Karpas-422 (cell line): ENCODE data around the gene AJUBA. TPM values are rescaled to one million over a fixed set of nuclear protein-coding genes. Genes with fewer than 3 reads are reported as not detected.
"Not testable (repeated sequence)": the region's sequence is repeated elsewhere in the genome, so short reads cannot be mapped to it uniquely, and the experiment has no call there.

Source experiments
- DNase-seq: peaks from one replicate; pipeline ENCODE4 v3.0.0-alpha.2; 2015
- H2AFZ ChIP-seq: fragments of 200-600 bp; sonication (generic); 2 replicates; pipeline ENCODE4 v1.6.1; 2014; ENCODE audit warnings: antibody characterized with exemption, low read length, mixed read lengths
- H3K27ac ChIP-seq: fragments of 200-600 bp; sonication (generic); 2 replicates; pipeline ENCODE4 v1.5.1; 2014; ENCODE audit warnings: mild to moderate bottlenecking, low read length, moderate library complexity
- H3K27me3 ChIP-seq: fragments of 200-600 bp; sonication (generic); 2 replicates; pipeline ENCODE4 v1.6.1; 2014; ENCODE audit warnings: low read length, mixed read lengths
- H3K36me3 ChIP-seq: fragments of 200-600 bp; sonication (generic); 2 replicates; pipeline ENCODE4 v1.6.1; 2014; ENCODE audit warnings: low read length, mixed read lengths; ENCODE audit not compliant: insufficient read depth
- H3K4me1 ChIP-seq: fragments of 200-600 bp; sonication (generic); 2 replicates; pipeline ENCODE4 v1.6.1; 2014; ENCODE audit warnings: mild to moderate bottlenecking, low read length, mixed read lengths
- H3K4me2 ChIP-seq: fragments of 200-600 bp; sonication (generic); 2 replicates; pipeline ENCODE4 v1.6.1; 2014; ENCODE audit warnings: low read length, low read depth, mild to moderate bottlenecking; ENCODE audit not compliant: poor library complexity, severe bottlenecking
- H3K4me3 ChIP-seq: fragments of 200-600 bp; sonication (generic); 2 replicates; pipeline ENCODE4 v1.5.1; 2014; ENCODE audit warnings: mild to moderate bottlenecking, antibody characterized with exemption, low read length, mixed read lengths
- H3K79me2 ChIP-seq: fragments of 200-600 bp; sonication (generic); 2 replicates; pipeline ENCODE4 v1.6.1; 2014; ENCODE audit warnings: mild to moderate bottlenecking, low read length, mixed read lengths
- H3K9ac ChIP-seq: fragments of 200-600 bp; sonication (generic); 2 replicates; pipeline ENCODE4 v1.6.0; 2014; ENCODE audit warnings: low read length
- H3K9me2 ChIP-seq: fragments of 200-600 bp; sonication (generic), shearing (Covaris generic); replicated peaks from 2 replicates; pipeline ENCODE4 v1.6.0; 2014; ENCODE audit warnings: mild to moderate bottlenecking, low read length, moderate library complexity; ENCODE audit not compliant: insufficient read depth
- H3K9me3 ChIP-seq: fragments of 300-700, 200-600 bp; sonication (generic); 2 replicates; pipeline ENCODE4 v1.6.1; 2014; ENCODE audit warnings: low read length, mixed read lengths
- H4K20me1 ChIP-seq: fragments of 200-600 bp; sonication (generic); 2 replicates; pipeline ENCODE4 v1.6.1; 2014; ENCODE audit warnings: mild to moderate bottlenecking, antibody characterized with exemption, low read length, low read depth; ENCODE audit not compliant: insufficient read depth
- total RNA-seq: library from RNA; depleted of rRNA; stranded (reverse); fragments of >200 nt; shearing (Covaris generic); gene quantifications from 2 replicates; pipeline ENCODE4 v1.2.3, GENCODE V29; 2014; ENCODE audit warnings: low replicate concordance

The AJUBA gene
- total RNA-seq, 1 experiment from 2014 or later, result not detected

GRCh38 chr14:23009939-23010726 lies 27.8 kb upstream of the AJUBA start, which contains the start of gene C14orf93:
C14orf93 (minus strand) TSS chr14:23010143; CDS start chr14:22999023, 11,120 bp downstream.
- H3K9me3 ChIP-seq, result no peaks in the 10 kb centered on the region
- 0 out of 2 replicates have a peak, but pooled peaks cover 6% of the 10 kb centered on the region for H3K79me2 ChIP-seq
- H3K36me3 ChIP-seq, result no peaks in the 10 kb centered on the region
- peak within 1 kb of the TSS; percentile 100 for H2AFZ ChIP-seq
- no peaks in the 10 kb centered on the region for H4K20me1 ChIP-seq
- peak within 1 kb of the TSS; percentile 69 for H3K4me3 ChIP-seq
- no peaks in the 10 kb centered on the region for H3K27me3 ChIP-seq
- peaks cover 44% of the 10 kb centered on the region for H3K4me1 ChIP-seq
- peak within 1 kb of the TSS; percentile 63 for H3K27ac ChIP-seq
- H3K9me2 ChIP-seq, result no peaks in the 10 kb centered on the region
- peak within 1 kb of the TSS; percentile 89 for H3K4me2 ChIP-seq
- H3K9ac ChIP-seq, result peak within 1 kb of the TSS; percentile 67
- peak; percentile 95 for DNase-seq

DNA sequence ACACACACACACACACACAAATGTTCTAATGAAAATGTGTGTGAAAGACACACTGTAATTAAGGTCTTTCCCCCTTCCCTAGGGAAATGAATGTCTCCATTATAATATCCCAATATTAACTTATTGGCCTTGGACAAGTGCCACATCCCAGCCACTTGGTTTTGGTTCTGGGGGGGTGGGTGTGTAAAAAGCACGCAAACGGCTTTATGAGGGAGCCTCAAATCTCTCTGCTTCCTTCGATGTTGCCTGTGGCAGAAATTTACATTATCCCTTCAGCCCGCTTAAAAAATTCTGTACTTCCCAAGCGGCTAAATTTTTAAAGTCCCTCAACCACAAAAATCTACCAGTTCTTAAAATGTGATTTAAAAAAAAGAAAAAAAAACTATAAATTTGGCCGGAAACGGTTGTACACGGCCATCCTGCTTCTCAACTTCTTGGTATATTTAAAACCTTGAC lies 27.2 kb upstream of the AJUBA start:
- Histone ChIP-seq H3K9me2 (no peaks in the 10 kb centered on the region), H3K27me3 (no peaks in the 10 kb centered on the region), H3K9me3 (no peaks in the 10 kb centered on the region), H3K79me2 (0 out of 2 replicates have a peak, but pooled peaks cover 6% of the 10 kb centered on the region), H3K9ac (peak overlapping the region; percentile 67), H2AFZ (0 out of 2 replicates have a peak overlapping the region, but pooled peaks have one; percentile 15), H3K27ac (peak overlapping the region; percentile 63), H4K20me1 (no peaks in the 10 kb centered on the region), H3K4me1 (peaks cover 44% of the 10 kb centered on the region), H3K4me2 (peak overlapping the region; percentile 89), H3K4me3 (peak overlapping the region; percentile 69), H3K36me3 (no peaks in the 10 kb centered on the region)
- DNase-seq, result peak; percentile 61

GRCh38 chr14:23008831-23009230 lies 26.5 kb upstream of the AJUBA start:
- peak overlapping the region; percentile 1; the same call in 1 of the 2 replicates for H2AFZ ChIP-seq
- H3K4me3 ChIP-seq, result peak overlapping the region; percentile 69
- H3K9me3 ChIP-seq, result no peaks in the 10 kb centered on the region
- H3K4me1 ChIP-seq, result peaks cover 44% of the 10 kb centered on the region
- H3K27me3 ChIP-seq, result no peaks in the 10 kb centered on the region
- no peaks in the 10 kb centered on the region for H3K9me2 ChIP-seq
- no peaks in the 10 kb centered on the region for H4K20me1 ChIP-seq
- no peaks in the 10 kb centered on the region for H3K36me3 ChIP-seq
- H3K27ac ChIP-seq, result peak overlapping the region; percentile 63
- H3K4me2 ChIP-seq, result peak overlapping the region; percentile 89
- DNase-seq, result peak; percentile 75
- 0 out of 2 replicates have a peak, but pooled peaks cover 6% of the 10 kb centered on the region for H3K79me2 ChIP-seq
- H3K9ac ChIP-seq, result peak overlapping the region; percentile 67

DNA sequence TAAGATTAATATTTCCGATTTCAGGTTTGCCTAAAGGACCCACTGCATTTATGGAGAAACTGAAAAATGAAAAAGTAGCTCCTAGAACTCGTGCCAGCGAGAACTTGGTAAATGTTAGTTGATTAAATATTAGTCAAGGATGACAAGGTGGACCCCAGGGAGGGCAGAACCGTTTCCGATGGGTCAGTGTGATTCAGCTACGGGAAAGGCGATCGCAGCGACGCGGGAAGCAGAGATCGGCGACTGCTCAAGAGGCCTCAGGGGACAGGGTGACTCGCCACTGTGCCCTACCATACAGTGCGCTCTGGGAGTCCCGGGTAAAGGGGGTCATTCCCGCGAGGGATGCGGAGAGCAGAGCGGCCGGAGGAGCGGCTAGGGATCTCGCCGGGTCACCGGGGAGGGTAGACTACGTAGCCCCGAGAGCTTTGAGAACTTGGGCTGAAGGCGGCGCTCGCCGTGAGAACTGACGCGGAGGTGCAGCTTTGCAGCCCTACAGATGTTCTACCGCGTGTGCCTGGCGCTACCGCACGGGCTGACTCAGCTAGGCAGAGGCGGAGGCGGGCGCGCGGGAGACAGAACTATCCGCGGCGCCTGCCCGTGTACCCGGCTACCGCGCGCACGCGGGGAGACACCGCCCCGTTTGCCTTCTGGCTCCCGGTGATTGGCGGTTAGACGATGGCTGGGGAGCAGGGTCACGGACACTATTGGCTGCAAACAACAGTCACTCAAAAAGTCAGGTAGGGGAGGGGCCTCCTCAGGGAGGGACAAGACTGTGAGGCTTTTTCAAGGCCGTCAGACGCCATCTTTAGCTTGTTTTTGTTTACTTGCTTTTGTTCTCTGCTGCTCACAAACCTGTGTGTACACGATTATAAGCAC lies 24.4 kb upstream of the AJUBA start:
- Histone ChIP-seq H3K27me3 (no peaks in the 10 kb centered on the region), H3K4me1 (peaks cover 44% of the 10 kb centered on the region), H3K4me2 (peak overlapping the region; percentile 92), H3K27ac (peak overlapping the region; percentile 59), H3K79me2 (0 out of 2 replicates have a peak, but pooled peaks cover 6% of the 10 kb centered on the region), H3K9me3 (no peaks in the 10 kb centered on the region), H3K4me3 (peak overlapping the region; percentile 82), H2AFZ (peak overlapping the region; percentile 73), H3K9ac (peak overlapping the region; percentile 89), H3K9me2 (no peaks in the 10 kb centered on the region), H3K36me3 (no peaks in the 10 kb centered on the region), H4K20me1 (no peaks in the 10 kb centered on the region)
- peak; percentile 100 for DNase-seq

GRCh38 chr14:23006188-23006534 lies 23.8 kb upstream of the AJUBA start:
- H3K4me1 ChIP-seq, result peaks cover 44% of the 10 kb centered on the region
- peak overlapping the region; percentile 58; the same call in 1 of the 2 replicates for H3K27ac ChIP-seq
- peak overlapping the region; percentile 82 for H3K4me3 ChIP-seq
- H3K9me2 ChIP-seq, result no peaks in the 10 kb centered on the region
- peak overlapping the region; percentile 92 for H3K4me2 ChIP-seq
- peak overlapping the region; percentile 73 for H2AFZ ChIP-seq
- H3K9me3 ChIP-seq, result no peaks in the 10 kb centered on the region
- H3K9ac ChIP-seq, result peak overlapping the region; percentile 89
- no peaks in the 10 kb centered on the region for H4K20me1 ChIP-seq
- H3K79me2 ChIP-seq, result 0 out of 2 replicates have a peak, but pooled peaks cover 6% of the 10 kb centered on the region
- no peak for DNase-seq
- H3K36me3 ChIP-seq, result no peaks in the 10 kb centered on the region
- no peaks in the 10 kb centered on the region for H3K27me3 ChIP-seq

GRCh38 chr14:23005451-23006187 lies 23.3 kb upstream of the AJUBA start:
- 0 out of 2 replicates have a peak, but pooled peaks cover 6% of the 10 kb centered on the region for H3K79me2 ChIP-seq
- no peak overlapping the region for H3K27ac ChIP-seq
- no peaks in the 10 kb centered on the region for H4K20me1 ChIP-seq
- no peaks in the 10 kb centered on the region for H3K9me2 ChIP-seq
- peaks cover 44% of the 10 kb centered on the region for H3K4me1 ChIP-seq
- no peaks in the 10 kb centered on the region for H3K27me3 ChIP-seq
- H3K9me3 ChIP-seq, result no peaks in the 10 kb centered on the region
- H2AFZ ChIP-seq, result no peak overlapping the region
- no peaks in the 10 kb centered on the region for H3K36me3 ChIP-seq
- peak overlapping the region; percentile 89 for H3K9ac ChIP-seq
- peak overlapping the region; percentile 82 for H3K4me3 ChIP-seq
- peak; percentile 46 for DNase-seq
- peak overlapping the region; percentile 92 for H3K4me2 ChIP-seq

- not testable (repeated sequence) for H2AFZ ChIP-seq, DNase-seq, H4K20me1 ChIP-seq, H3K27me3 ChIP-seq, H3K79me2 ChIP-seq, H3K4me2 ChIP-seq, H3K9me3 ChIP-seq, H3K27ac ChIP-seq, H3K36me3 ChIP-seq, H3K9me2 ChIP-seq, H3K9ac ChIP-seq, H3K4me3 ChIP-seq
- peaks cover 32% of the 10 kb centered on the region for H3K4me1 ChIP-seq
Measured at GRCh38 chr14:23004274-23004673, 21.9 kb upstream of the AJUBA start.
